AG10803 (cell line): ENCODE results near the gene ERCC8.

Experiments used
- DNase-seq: peaks from one replicate; pipeline ENCODE4 v3.0.0; 2010; ENCODE audit warnings: low read depth
- H3K4me3 ChIP-seq: 2 replicates; pipeline ENCODE4 v1.5.1; 2011; ENCODE audit warnings: mild to moderate bottlenecking, low read length, control low read depth
- TF ChIP-seq, protein P1 (sequence below): conservative IDR thresholded peaks from 2 replicates; pipeline ENCODE4 v1.5.1; 2011; ENCODE audit warnings: mild to moderate bottlenecking, low read length, control low read depth, inconsistent platforms

The ERCC8 gene

DNA sequence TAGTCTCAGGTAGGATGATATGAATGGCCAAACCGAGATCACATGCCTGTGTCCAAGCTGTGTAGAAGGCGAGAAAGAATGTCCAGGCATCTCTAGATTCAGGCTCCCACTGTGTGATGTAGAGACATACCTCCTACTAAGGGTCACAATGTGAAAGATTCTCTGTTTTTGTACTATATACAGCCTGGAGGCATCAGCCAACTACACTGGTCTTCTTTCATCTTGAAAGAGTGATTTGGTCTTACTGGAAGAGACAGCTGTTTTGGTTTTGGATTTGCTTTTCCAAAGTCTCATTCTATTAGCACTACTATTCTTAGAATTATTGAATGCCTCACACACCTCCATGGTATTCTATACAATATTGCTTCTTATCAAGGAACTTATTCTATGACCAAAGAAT is 26.4 kb downstream of the ERCC8 start:
- no peak for DNase-seq
- no peak overlapping the region for H3K4me3 ChIP-seq
- TF ChIP-seq, protein P1, sequence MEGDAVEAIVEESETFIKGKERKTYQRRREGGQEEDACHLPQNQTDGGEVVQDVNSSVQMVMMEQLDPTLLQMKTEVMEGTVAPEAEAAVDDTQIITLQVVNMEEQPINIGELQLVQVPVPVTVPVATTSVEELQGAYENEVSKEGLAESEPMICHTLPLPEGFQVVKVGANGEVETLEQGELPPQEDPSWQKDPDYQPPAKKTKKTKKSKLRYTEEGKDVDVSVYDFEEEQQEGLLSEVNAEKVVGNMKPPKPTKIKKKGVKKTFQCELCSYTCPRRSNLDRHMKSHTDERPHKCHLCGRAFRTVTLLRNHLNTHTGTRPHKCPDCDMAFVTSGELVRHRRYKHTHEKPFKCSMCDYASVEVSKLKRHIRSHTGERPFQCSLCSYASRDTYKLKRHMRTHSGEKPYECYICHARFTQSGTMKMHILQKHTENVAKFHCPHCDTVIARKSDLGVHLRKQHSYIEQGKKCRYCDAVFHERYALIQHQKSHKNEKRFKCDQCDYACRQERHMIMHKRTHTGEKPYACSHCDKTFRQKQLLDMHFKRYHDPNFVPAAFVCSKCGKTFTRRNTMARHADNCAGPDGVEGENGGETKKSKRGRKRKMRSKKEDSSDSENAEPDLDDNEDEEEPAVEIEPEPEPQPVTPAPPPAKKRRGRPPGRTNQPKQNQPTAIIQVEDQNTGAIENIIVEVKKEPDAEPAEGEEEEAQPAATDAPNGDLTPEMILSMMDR, result no peak

DNA sequence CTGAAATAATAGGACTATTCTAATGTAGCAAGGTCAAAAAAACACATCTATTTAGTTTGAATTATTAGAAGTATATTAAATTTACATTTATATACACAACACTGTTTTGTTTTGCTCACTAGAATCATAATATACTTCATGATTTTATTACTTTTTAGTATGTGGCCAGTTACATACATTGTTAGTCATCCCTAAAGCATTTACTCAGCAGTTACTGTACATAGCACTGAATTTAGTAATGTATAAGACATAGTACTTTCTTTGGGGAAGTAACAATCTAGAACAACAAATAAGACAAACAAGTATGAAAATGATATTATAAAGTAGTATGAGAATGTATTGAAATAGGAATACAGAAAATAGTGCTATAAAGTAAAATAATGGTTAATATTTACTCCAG is 28.2 kb downstream of the ERCC8 start:
- no peak overlapping the region for H3K4me3 ChIP-seq
- DNase-seq, result no peak
- TF ChIP-seq, protein P1, result no peak

DNA sequence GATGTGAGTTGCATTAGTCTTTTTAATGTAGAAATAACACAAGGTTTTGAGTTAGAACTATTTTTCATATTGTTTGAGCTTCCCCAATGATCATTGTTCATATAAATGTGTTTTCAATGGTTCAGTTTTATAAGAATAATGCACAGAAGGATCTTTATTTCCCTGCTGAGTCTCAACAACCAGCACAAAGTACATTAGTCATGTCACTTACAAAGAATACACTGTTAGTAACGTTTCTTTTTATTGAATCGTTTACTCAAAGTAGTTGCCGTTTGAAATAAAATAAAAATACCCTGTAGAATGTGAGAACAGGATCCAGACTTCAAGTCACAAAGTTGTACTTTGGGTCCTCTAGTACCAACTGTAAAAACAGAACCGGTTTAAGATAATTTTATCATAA is 41.5 kb downstream of the ERCC8 start:
- H3K4me3 ChIP-seq, result no peak overlapping the region
- DNase-seq, result no peak
- TF ChIP-seq, protein P1, result no peak

DNA sequence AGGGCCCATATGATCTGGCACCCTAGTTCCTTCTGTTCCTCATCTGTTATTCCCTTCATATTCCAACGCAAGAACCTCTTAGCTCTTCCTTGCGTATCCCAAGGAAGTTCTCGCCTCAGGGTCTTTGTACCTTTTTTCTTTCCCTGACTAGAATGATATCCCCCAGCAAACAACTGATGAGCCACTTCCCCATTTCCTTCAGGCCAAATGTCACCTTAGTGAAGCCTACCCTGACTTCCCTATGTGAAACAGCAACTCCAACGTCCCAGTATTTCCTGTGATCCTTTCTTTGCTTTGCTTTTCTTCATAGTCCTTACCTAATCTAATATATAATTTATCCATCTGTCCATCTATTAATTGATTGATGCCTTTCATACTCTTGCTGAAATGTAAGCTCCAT is 47.9 kb downstream of the ERCC8 start:
- H3K4me3 ChIP-seq, result no peak overlapping the region
- DNase-seq, result no peak
- TF ChIP-seq, protein P1, result no peak

DNA sequence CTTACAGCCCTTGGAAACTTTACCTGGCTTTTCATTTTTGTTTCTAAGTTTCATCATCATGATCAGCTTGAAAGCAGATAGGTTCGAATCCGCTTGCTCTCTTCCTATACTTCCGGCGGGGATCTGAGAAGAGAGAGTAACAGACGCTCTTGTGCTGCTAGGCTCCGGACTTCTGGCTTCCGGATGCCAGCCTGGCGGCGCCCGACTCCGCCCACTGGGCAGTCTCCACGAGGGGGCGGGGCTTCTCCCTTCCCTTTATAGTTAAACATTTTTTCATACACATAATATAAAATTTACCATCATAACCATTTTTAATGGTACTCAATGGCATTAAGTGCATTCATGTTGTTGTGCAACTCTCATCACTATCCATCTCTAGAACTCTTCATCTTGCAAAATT is 51.3 kb downstream of the ERCC8 start:
- TF ChIP-seq, protein P1, result no peak
- no peak for DNase-seq
- H3K4me3 ChIP-seq, result no peak overlapping the region

DNA sequence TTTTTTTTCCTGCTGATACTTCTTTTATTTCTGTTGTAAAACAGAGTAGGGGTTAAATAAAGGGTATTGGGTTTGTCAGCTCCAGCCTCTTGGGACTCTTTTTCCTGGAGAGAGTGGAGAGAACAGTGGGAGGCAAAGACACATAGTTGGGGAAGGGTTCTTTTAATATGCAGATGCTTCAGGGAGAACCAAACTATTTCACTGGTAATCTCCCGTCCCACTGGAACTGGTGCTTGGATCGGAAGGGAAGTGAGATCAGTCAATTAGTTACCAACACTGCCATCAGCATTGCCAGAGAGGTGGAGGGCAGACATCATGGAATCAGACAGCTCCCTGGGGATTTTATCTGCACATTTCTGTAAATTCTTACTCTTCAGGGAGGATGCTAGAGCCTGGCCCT is 53.2 kb downstream of the ERCC8 start:
- DNase-seq, result no peak
- TF ChIP-seq, protein P1, result no peak
- no peak overlapping the region for H3K4me3 ChIP-seq

DNA sequence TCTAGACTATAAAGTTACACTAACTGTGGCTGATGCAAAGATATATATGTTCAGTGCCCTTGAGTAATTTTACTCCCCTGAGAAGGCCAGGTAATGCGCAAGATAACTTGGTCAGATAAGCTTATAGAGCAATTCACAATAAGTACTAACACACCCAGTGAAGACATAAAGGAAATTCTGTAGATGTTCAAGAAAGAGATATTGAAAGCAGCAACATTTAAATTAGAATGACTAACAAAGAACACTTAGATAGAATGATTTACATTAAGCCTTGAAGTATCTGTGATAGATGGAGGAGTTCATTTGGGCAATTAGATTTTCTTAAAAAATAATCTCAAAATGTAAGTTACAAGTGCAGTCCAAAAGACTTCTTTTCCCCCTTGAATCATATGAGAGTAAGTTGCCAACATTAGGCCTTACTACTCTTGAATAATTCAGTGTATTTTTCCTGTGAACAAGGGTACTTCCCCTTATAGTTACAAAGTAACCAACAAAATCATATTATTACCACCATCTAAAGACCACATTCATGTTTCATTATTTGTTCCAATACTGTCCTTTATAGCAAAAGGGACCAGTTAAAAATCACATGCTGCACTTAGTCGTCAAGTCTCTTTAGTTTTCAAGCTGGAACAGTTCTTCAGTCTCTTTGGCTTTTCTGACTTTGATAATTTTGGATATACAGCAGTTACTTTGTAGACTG is 56.4 kb downstream of the ERCC8 start:
- TF ChIP-seq, protein P1, result no peak
- no peak for DNase-seq
- H3K4me3 ChIP-seq, result no peak overlapping the region
